SKM-1 treated with dmso at 0.1 percent for 144 hours (cell line): ENCODE data around the gene CCDC187.

Experiments
- DNase-seq: peaks from one replicate; lab custom pipeline; 2025; ENCODE audit not compliant: unreplicated experiment; lab: John Stamatoyannopoulos, UW

Gene CCDC187

GRCh38 chr9:136229096-136230065 is 74.5 kb downstream of the CCDC187 start:
- DNase-seq: no peak

DNA sequence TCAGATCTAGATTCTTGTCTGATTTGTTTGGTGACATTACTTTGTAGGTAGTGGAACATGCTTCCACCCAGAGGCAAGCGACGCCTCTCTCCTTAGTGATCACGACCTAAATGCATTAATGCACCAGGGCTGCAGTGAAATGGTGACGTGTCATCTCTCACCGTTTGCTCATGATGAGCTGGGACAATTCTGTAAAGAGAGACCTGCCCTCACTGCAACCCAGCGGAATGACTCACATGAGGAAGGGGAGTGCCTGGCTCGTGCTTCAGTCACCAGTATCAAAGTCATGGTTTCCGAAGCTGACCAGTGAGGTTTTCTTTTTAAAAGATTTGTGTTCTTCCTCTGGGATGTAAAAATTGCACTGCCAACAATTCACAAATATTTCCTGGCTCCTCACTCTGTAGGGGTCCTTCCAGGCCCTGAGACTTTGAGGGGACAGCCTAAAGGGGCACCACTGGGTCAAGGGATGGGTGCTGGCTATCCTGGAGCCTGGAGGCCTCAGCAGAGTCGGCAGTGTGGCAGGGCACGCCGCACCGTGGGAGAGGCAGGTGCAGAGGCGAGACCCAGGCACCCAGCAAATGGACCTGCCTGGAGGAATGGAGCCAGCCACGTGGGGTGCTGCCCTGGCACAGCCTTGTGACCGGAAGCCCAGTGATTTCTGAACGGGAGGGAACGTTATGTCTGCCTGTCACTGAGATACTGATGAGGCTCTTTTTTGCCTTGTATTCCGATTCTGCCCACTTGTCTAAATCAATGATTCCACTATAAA is 75.6 kb downstream of the CCDC187 start:
- DNase-seq: no peak

DNA sequence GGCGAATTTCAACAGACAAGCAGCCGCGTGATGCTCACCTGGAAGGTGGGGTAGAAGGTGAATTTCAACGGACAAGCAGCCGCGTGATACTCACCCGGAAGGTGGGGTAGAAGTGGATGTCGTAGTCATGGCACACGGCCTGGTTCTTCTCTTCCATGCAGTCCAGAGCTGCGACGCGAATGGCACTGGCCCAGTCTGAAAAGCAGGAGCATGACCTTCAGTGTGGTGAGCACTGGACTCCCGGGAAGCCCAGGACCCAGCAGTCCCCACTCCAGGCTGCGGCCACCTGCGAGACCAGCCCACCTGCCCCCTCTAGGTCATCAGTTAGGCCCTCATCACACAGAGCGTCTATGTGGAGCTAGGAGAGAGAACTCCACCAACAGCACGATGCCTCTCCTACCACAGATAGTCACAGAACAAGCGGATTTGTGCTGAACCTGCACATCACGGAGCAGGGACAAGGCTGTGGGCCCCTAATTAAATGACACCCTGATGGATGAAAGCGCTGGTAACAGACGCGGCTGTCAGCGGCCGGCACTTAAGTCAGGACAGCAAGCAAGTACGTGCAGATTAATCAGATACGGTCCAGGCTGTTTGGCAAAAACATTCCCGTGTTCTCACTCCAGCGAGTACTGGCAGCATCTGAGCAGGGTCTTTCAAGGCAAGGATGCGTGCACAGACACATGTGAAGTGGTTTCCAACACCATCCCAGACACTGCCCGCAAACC is 77.0 kb downstream of the CCDC187 start:
- DNase-seq: no peak

DNA sequence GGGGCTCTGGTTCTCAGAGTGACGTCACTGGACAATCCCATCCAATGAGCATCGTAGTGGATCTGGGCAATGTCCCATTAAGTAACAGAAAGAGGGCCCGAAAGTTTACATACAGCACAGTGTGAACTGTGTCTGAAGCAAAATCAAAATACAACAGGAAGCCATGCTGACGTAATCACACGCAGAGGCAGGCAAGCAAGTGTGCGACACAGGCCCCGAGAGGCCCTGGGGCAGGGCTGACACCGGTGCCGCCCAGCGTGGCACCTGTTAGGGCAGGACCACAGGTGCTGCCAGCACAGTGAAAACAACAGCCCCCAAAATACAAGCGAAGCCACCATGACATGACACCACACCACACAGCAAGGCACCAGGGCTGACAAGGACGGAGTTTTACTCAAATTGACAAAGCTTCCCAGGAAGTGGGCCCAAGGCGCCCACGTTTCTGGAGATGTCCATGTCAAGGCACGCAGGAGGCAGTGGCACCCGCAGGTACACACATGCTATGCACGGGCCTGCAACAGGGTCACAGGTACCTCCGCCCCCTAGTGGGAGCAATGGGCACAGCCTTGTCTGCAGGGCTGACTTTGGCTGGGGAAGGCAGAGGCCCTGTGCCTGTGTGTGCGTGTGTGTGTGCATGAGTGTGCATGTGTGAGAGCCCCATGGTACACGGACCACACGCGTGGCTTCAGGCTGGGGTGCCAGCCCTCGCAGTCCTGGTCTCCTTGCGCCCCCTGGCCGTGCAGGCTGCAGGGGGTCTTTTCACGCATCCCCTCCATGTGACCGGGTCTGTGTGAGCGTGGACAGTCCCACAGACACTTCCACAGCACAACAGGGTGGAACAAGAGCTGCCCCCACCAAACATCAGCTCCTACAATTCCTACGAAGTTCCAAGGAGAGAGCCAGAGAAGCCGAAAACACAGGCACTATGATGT is 77.9 kb downstream of the CCDC187 start:
- peak; percentile 41 for DNase-seq

- no peak for DNase-seq
Measured at GRCh38 chr9:136225366-136225747, 78.5 kb downstream of the CCDC187 start.

DNA sequence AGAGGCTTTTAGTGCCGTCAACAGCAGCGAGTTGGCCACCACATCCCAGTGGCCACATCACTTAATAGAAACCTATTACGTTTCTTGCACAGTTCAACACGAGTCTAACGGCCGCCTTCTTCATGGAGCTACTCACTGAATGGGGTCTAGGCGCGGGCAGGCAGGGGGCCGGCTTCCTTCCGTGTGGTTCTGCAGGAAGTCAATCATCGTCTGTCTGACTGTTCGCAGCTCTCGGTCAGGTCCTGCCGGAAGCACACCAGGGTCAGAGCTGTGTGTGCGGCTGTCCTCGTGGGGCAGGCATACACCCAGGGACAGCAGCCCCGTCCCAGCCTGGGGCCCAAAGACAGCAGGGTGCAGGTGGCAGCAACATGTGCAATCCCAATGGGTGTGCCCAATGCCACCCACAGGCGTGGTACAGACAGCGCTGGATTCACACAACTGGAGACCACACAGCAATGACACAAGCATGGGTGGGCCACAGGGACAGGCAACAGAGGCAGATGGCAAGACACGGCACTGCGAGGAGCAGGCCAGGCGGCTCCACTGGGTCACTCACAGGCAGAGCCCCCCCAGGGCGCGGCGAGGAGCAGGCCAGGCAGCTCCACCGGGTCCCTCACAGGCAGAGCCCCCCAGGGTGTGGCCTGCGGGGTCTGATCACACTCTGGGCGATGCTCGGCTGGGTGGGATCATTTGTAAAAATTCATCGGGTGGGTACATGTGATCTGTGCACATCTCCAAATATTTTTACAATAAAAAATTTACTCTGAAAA is 79.8 kb downstream of the CCDC187 start:
- DNase-seq: no peak

- DNase-seq: no peak
Measured at GRCh38 chr9:136222906-136223285, 81.0 kb downstream of the CCDC187 start.

DNA sequence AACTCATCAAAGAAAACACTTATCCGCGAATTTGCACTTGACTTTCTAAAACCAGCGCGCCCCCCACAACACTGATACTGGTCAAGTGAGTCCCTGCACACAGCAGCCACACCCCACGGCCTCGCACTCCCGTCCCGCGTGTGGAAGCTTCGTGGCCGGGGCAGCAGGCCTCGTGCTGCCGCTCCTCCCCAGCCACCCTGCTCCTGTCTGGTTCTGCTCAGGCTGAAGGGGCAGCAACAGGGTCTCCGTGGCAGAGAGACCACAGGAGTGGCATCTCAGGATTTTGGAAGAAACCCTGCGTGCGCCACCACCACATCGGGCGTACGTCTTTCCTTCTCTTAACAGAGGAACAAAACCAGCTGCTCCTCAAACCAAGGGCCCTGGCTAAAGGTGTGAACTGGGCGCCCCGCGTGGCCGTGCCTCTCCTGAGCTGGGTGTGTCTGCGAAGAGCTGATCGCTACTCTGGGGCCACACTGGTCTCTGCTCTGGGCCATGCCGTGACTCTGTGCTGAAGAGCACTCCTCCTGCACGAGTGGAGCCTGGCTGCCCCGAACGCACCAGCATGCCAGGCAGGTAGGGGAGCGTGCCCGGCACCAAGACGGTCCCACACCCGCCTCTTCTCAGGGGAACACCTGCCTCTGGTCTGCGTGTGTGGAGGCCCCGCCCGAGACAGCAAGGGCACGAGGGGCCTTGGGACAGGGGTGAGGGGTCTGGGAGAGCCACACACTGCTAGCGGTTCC is 81.6 kb downstream of the CCDC187 start:
- DNase-seq: no peak

GRCh38 chr9:136220017-136220729 is 83.7 kb downstream of the CCDC187 start:
- DNase-seq: no peak

- DNase-seq: no peak
Measured at GRCh38 chr9:136219276-136219675, 84.6 kb downstream of the CCDC187 start.

DNA sequence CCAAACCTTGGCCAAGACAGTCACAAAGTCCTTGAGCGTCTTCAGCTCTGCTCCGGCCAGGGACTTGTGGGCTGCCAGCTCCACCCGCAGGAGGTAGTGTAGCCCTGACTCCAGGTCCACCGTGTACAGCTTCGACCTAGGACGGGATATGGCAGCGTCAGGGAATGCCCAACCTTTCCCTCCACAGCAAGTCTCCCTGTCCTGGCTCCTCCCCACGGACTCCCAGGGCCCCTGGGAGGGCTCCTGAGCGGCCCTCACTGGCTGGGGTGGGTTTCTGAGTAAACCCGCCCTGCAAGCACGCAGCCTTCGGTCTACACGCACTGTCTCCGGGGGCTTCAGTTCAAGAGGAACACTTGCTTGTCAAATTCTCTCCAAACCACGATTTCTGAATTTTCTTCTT is 85.2 kb downstream of the CCDC187 start:
- DNase-seq: no peak

DNA sequence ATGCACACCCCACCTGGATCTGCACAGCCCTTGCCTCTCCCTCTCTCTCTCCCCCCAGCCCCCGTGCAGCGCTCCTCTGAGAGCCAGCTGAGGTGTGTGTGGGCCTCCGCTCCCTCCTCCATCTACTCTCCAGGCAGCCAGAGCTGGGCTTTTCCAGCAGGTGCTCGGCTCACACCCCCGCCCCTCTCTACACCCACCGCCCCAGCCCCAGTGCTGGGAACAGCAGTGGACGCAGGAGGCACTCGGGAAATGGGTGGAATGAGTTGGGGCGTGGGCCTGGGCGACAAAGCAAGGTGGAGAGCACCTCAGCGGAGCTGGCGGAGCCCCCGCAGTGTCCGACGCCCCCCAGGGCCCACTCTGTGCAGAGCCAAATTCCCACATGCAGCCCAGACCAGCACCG is 85.6 kb downstream of the CCDC187 start:
- no peak for DNase-seq

- DNase-seq: no peak
Measured at GRCh38 chr9:136216541-136217244, 87.2 kb downstream of the CCDC187 start.

DNA sequence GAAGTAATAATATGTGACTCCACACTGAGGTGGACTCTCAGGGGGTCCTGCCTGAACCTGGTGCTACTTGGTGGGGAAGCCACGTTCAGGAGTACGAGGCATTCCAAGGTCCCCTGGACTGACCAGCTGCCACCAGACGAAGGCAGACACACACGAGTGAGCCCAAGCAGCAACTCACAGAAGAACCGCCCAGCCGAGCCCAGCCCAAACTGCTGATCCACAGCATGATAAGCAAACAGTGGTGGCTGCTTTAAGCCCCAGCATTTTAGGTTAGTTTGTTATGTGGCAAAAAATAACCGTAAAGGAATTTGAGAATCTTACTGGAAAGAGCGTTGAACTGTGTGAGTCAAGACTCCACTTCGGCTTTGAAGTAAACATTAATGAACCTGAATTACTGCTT is 90.2 kb downstream of the CCDC187 start:
- DNase-seq: no peak

GRCh38 chr9:136212345-136212950 is 91.4 kb downstream of the CCDC187 start:
- no peak for DNase-seq

DNA sequence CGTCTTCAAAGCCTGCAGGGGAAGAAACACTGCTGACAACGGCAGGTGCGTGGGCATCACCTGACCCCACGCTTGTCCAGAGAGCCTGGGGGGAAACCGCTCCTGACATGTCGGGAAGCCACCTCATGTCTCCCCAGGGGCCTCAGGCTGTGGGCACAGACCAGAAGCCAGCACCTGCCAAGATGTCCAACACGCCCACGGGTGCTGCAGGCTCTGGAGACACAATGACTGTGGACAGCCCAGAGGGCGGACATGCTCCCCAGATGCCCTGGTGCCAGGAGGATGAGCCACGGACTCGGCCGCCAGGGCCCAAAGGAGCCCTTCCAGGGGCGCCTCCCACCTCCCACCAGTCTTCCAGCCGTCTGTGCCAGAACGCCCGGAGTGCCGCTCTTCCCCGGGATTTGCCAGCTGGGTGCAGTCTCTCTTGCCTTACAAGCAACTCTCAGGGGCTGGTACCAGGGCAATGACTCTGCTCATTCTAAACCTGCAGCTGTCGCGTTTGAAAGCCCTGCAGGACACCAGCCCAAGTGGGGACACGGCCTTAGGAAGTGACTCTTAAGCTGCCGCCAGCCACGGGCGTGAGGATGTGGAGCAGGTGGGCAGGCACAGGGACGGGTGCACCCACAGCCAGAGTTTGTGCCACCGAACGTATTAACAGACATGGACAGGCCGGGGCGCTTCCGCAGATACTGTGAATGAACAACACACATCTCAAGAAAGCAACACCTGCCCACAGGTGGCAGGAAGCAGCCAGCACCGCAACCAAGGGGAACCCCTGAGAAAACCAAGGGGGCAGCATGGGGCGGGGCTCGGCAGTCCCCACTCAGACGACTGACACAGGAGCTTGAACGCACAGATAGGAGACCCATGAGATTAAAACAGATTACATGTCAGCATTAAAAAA is 92.2 kb downstream of the CCDC187 start:
- DNase-seq: no peak
